ENCODE results near the gene ENTPD8. TPM values are rescaled to one million over a fixed set of nuclear protein-coding genes. Genes with fewer than 3 reads are reported as not detected.

Gene ENTPD8
- total and polyA plus RNA-seq, 10 of the 15 experiments (the other 5 are each of a cell fraction or from before 2014, with no cell fraction given), result not detected

DNA sequence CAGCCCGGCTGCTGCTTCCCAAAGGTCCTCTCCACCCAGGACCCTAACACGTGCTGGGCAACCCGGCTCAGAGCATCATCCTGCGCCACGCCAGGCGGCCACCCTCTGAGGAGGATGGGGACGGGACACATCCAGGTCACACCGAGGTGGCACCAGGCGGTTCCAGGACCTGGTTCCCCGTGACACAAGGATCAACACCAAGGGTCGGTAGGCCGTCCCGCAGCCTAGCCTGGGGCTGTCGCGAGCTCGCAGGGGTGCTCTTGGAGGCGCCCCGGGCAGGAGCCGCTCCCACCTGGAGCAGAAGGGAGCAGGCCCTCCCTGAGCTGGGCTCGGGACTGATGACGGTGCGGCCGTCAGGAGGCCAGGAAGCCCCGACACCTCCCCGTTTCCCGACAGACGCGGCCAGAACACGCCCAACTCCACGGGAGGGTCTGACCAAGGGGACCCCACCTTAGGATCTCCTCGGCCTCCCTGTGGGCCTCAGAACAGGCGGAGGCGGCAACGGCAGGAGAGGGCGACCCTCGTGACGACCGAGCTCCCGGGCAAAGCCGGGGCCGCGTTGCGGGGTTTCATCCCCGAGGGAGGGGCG, 24.5 kb downstream of the ENTPD8 start:
- ChIA-PET POLR2A (no interaction called here), SMC1A (ENCODE audit: uncharacterized antibody, unreplicated experiment) (no interaction called here), RAD21 (ENCODE audit: unreplicated experiment) (no interaction called here), CTCF (no interaction called here)
- intact Hi-C loops (cut with micrococcal nuclease; ENCODE audit: unreplicated experiment), result no loop called here
- 79% methylated on average over 38 of the region's 45 CpGs for WGBS (ENCODE audit: insufficient coverage, insufficient replicate concordance, low lambda C conversion rate, missing lambda C conversion rate)
- FAIRE-seq (no peak), ATAC-seq (no peak; the same call in 2 of the 3 replicates), DNase-seq (ENCODE audit: low read depth, low spot score) (no peak)
- Histone ChIP-seq H2AFZ (ENCODE audit: control insufficient read depth, low read depth, low read length) (no peak overlapping the region), H3K9me3 (replicated peaks; ENCODE audit: control insufficient read depth, insufficient read depth, low read length) (no peaks in the 10 kb centered on the region), H3K27ac (ENCODE audit: control insufficient read depth, insufficient read depth) (no peak overlapping the region), H3K36me3 (ENCODE audit: control insufficient read depth in 2 of 2, insufficient read depth in 2 of 2, low read length in 1 of 2) (no peaks in the 10 kb centered on the region), H3K4me3 (peak overlapping the region; percentile 49; the same call in 1 of the 2 replicates), H3K27me3 (replicated peaks in 1 of 2; ENCODE audit: control insufficient read depth in 2 of 2, insufficient read depth in 2 of 2, low read length in 1 of 2) (no peaks in the 10 kb centered on the region), H3K4me2 (ENCODE audit: control insufficient read depth, insufficient read depth) (peak overlapping the region; percentile 36; the same call in 1 of the 2 replicates), H3K4me1 (ENCODE audit: control insufficient read depth, insufficient read depth, low read length) (peaks cover 14% of the 10 kb centered on the region), H4K20me1 (ENCODE audit: control insufficient read depth, insufficient read depth) (no peaks in the 10 kb centered on the region), H3K79me2 (ENCODE audit: control insufficient read depth, insufficient read depth, low read length) (peaks cover 13% of the 10 kb centered on the region), H3K9ac (ENCODE audit: control insufficient read depth, insufficient read depth, low read length) (peak overlapping the region; percentile 50; the same call in 1 of the 2 replicates)
- in situ Hi-C loops (cut with MboI), result no loop called here
- BruUV-seq (replicated peaks), result no TSS peak
- TF ChIP-seq GATAD2B (conservative IDR thresholded peaks at IDR 0.05; ENCODE audit: low read depth) (no peak), PRDM15 (CRISPR knock-in tag; IDR thresholded peaks at IDR 0.05) (no peak), POLR2A (IDR thresholded peaks at IDR 0.05; ENCODE audit: low read depth, low read length) (no peak), PML (IDR thresholded peaks at IDR 0.05; ENCODE audit: low read length) (no peak), NR2C1 (IDR thresholded peaks at IDR 0.05) (no peak), ZBTB33 (IDR thresholded peaks at IDR 0.05) (no peak), CREB1 (IDR thresholded peaks at IDR 0.05; ENCODE audit: low read depth) (no peak), ZNF622 (IDR thresholded peaks at IDR 0.05) (no peak), KAT2A (conservative IDR thresholded peaks at IDR 0.05; ENCODE audit: control insufficient read depth, low read depth, low read length) (no peak), ZNF217 (IDR thresholded peaks at IDR 0.05) (no peak), REST (IDR thresholded peaks at IDR 0.05; ENCODE audit: low read depth, low read length) (no peak), TAF1 (IDR thresholded peaks at IDR 0.05; ENCODE audit: borderline replicate concordance, low read depth, low read length) (no peak)
- TF ChIP-seq, protein P1, sequence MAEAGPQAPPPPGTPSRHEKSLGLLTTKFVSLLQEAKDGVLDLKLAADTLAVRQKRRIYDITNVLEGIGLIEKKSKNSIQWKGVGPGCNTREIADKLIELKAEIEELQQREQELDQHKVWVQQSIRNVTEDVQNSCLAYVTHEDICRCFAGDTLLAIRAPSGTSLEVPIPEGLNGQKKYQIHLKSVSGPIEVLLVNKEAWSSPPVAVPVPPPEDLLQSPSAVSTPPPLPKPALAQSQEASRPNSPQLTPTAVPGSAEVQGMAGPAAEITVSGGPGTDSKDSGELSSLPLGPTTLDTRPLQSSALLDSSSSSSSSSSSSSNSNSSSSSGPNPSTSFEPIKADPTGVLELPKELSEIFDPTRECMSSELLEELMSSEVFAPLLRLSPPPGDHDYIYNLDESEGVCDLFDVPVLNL (IDR thresholded peaks at IDR 0.05; ENCODE audit: low read depth, low read length), result no peak
